Activated CD8-positive, alpha-beta T cell treated with anti-CD3 and anti-CD28 coated beads for 36 hours (primary cell): ENCODE data around the gene NCAM1. TPM values are rescaled to one million over a fixed set of nuclear protein-coding genes. Genes with fewer than 3 reads are reported as not detected.

Experiments used
- ATAC-seq: fragments of 200-7000 bp; cut with Tn5 transposase; one replicate; pipeline ENCODE4 v1.10.0; 2021; ENCODE audit warnings: mild to moderate bottlenecking, moderate library complexity
- CTCF ChIA-PET: fragments of 350-600 bp; sonication (Branson Sonifier 250); formaldehyde crosslinking; loops from one replicate; lab custom pipeline; 2021; ENCODE audit warnings: antibody characterized with exemption; lab: Charles Lee
- POLR2A ChIA-PET: fragments of 350-600 bp; sonication (Branson Sonifier 250); formaldehyde crosslinking; loops from one replicate; lab custom pipeline; 2021; ENCODE audit warnings: antibody characterized with exemption; lab: Charles Lee
- DNase-seq: peaks from one replicate; pipeline ENCODE4 v3.0.0-alpha.2; 2020
- H3K27ac Mint-ChIP-seq: one replicate; pipeline ENCODE4 v1.8.0; 2021; ENCODE audit warnings: mild to moderate bottlenecking, mixed read lengths
- H3K27me3 Mint-ChIP-seq: one replicate; pipeline ENCODE4 v1.8.0; 2021; ENCODE audit warnings: mixed read lengths
- H3K36me3 Mint-ChIP-seq: one replicate; pipeline ENCODE4 v1.8.0; 2021; ENCODE audit warnings: low read depth, mixed read lengths
- H3K4me1 Mint-ChIP-seq: one replicate; pipeline ENCODE4 v1.8.0; 2021; ENCODE audit warnings: low read depth, mixed read lengths
- H3K4me3 Mint-ChIP-seq: one replicate; pipeline ENCODE4 v1.8.0; 2021; ENCODE audit warnings: mild to moderate bottlenecking, moderate library complexity, mixed read lengths
- H3K9me3 Mint-ChIP-seq: one replicate; pipeline ENCODE4 v1.8.0; 2021; ENCODE audit warnings: mixed read lengths
- CTCF ChIP-seq: fragments of 200-600 bp; IDR thresholded peaks from one replicate; pipeline ENCODE4 v1.8.0; 2022; ENCODE audit warnings: antibody characterized with exemption, mild to moderate bottlenecking
- intact Hi-C: fragments of 100-400 bp; cut with micrococcal nuclease; formaldehyde crosslinking; loops from one replicate; pipeline ENCODE4 v1.10.0; 2022
- total RNA-seq, 2 experiments: library from RNA; stranded (reverse); gene quantifications; one replicate each; pipeline ENCODE4 v1.2.3, GENCODE V29; 2021

NCAM1 gene
- total RNA-seq, 2 experiments from 2014 or later, result 0.47 to 0.56 TPM

- no peak for TF ChIP-seq CTCF
- DNase-seq, result no peak
- ATAC-seq, result no peak
- Mint-ChIP-seq H3K27me3 (no peaks in the 10 kb centered on the region), H3K36me3 (no peaks in the 10 kb centered on the region), H3K4me1 (no peaks in the 10 kb centered on the region), H3K4me3 (no peak overlapping the region), H3K27ac (no peak overlapping the region), H3K9me3 (no peaks in the 10 kb centered on the region)
- CTCF ChIA-PET, result no interaction called here
- POLR2A ChIA-PET, result no interaction called here
- intact Hi-C loops, result no loop called here
These were observed 114.4 kb downstream of the NCAM1 start for GRCh38 chr11:113075586-113076095.

- TF ChIP-seq CTCF, result no peak
- intact Hi-C loops, result no loop called here
- H3K9me3 Mint-ChIP-seq, result no peaks in the 10 kb centered on the region
- ATAC-seq (no peak), DNase-seq (no peak)
- H3K27ac Mint-ChIP-seq, result no peak overlapping the region
- ChIA-PET POLR2A (no interaction called here), CTCF (no interaction called here)
- H3K27me3 Mint-ChIP-seq, result no peaks in the 10 kb centered on the region
- H3K4me3 Mint-ChIP-seq, result no peak overlapping the region
- H3K36me3 Mint-ChIP-seq, result no peaks in the 10 kb centered on the region
- no peaks in the 10 kb centered on the region for H3K4me1 Mint-ChIP-seq
These were observed 116.2 kb downstream of the NCAM1 start for GRCh38 chr11:113077379-113077778.

GRCh38 chr11:113082341-113082955 lies 121.2 kb downstream of the NCAM1 start:
- no peaks in the 10 kb centered on the region for H3K36me3 Mint-ChIP-seq
- peaks cover 2% of the 10 kb centered on the region for H3K27me3 Mint-ChIP-seq
- no peak for DNase-seq
- no peaks in the 10 kb centered on the region for H3K9me3 Mint-ChIP-seq
- no peaks in the 10 kb centered on the region for H3K4me1 Mint-ChIP-seq
- no peak for TF ChIP-seq CTCF
- no peak for ATAC-seq
- H3K4me3 Mint-ChIP-seq, result no peak overlapping the region
- ChIA-PET CTCF (no interaction called here), POLR2A (no interaction called here)
- H3K27ac Mint-ChIP-seq, result no peak overlapping the region
- intact Hi-C loops, result no loop called here

GRCh38 chr11:113083571-113083970 lies 122.4 kb downstream of the NCAM1 start:
- H3K27me3 Mint-ChIP-seq, result peaks cover 2% of the 10 kb centered on the region
- POLR2A ChIA-PET, result no interaction called here
- no peaks in the 10 kb centered on the region for H3K4me1 Mint-ChIP-seq
- no peaks in the 10 kb centered on the region for H3K9me3 Mint-ChIP-seq
- ATAC-seq, result no peak
- CTCF ChIA-PET, result no interaction called here
- no peak overlapping the region for H3K4me3 Mint-ChIP-seq
- DNase-seq, result no peak
- no peak for TF ChIP-seq CTCF
- intact Hi-C loops, result no loop called here
- no peaks in the 10 kb centered on the region for H3K36me3 Mint-ChIP-seq
- no peak overlapping the region for H3K27ac Mint-ChIP-seq

- no peak overlapping the region for H3K4me3 Mint-ChIP-seq
- POLR2A ChIA-PET, result no interaction called here
- no peaks in the 10 kb centered on the region for H3K4me1 Mint-ChIP-seq
- intact Hi-C loops, result no loop called here
- DNase-seq, result no peak
- CTCF ChIA-PET, result no interaction called here
- H3K9me3 Mint-ChIP-seq, result no peaks in the 10 kb centered on the region
- no peaks in the 10 kb centered on the region for H3K36me3 Mint-ChIP-seq
- H3K27me3 Mint-ChIP-seq, result peaks cover 2% of the 10 kb centered on the region
- no peak for ATAC-seq
- TF ChIP-seq CTCF, result no peak
- no peak overlapping the region for H3K27ac Mint-ChIP-seq
These were observed 123.1 kb downstream of the NCAM1 start for GRCh38 chr11:113084297-113084696.
